Measurements from ENCODE around the gene LCN9. TPM values are rescaled to one million over a fixed set of nuclear protein-coding genes. Genes with fewer than 3 reads are reported as not detected.
A peak's percentile ranks its signal among the peaks of the same experiment; 100 is the strongest.

The LCN9 gene
- total and polyA plus RNA-seq, 9 of the 15 experiments (the other 6 are each of a cell fraction or from before 2014, with no cell fraction given) = not detected

DNA sequence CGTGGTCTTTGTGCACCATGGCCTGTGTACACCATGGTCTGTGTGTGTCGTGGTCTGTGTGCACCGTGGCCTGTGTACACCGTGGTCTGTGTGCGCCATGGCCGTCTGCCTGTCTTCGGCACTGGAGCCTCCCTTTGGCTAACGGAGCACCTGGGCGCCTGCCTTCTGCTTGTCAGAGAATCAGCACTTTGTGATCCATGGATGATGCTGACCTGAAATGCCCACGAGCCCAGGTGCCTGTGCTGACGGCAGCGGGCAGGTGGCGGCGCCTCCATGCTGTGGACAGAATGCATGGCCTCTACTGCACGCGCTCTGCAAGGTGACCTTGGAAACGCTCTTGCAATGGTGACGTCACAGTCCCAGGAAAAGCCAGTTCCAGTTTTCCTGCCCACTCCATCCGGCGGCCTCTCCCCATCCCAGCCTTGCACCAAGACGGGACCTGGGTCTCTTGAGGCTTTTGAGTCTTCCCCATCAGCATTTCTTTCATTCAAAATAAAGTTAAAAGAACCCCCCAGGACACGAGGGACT, 14.6 kb downstream of the LCN9 start:
- peaks cover 24 to 58% of the 10 kb centered on the region in 2 experiments for H3K27me3 ChIP-seq (ENCODE audit: control insufficient read depth in 2 of 2, insufficient read depth in 2 of 2, low read length in 2 of 2)
- DNase-seq (ENCODE audit: extremely low read depth in 1 of 4, low spot score in 3 of 4) = no peak
- no peak overlapping the region for H3K9ac ChIP-seq (ENCODE audit: insufficient read depth in 1 of 2, low read depth in 2 of 2, low read length in 2 of 2)
- TF ChIP-seq ATF7 (IDR thresholded peaks at IDR 0.05) (peak; percentile 42; the same call in 1 of the 2 replicates), MEF2D (tag; conservative IDR thresholded peaks at IDR 0.05; ENCODE audit: low read depth) (no peak), ATF1 (CRISPR knock-in tag; IDR thresholded peaks at IDR 0.05) (no peak), ATF1 (tag; IDR thresholded peaks at IDR 0.05) (0 out of 2 replicates have a peak, but pooled peaks have one; percentile 34), ESRRA (IDR thresholded peaks at IDR 0.05; ENCODE audit: borderline replicate concordance, low read depth) (peak; percentile 87), CREM (IDR thresholded peaks at IDR 0.05; ENCODE audit: low read depth) (peak; percentile 35; the same call in 1 of the 2 replicates), TCF7L2 (IDR thresholded peaks at IDR 0.05; ENCODE audit: low read depth, low read length) (no peak), ATF3 (IDR thresholded peaks at IDR 0.05) (peak; percentile 38; the same call in 1 of the 2 replicates), ATF3 (CRISPR knock-in tag; conservative IDR thresholded peaks at IDR 0.05) (no peak)
- no peak overlapping the region for H2AFZ ChIP-seq (ENCODE audit: low read depth, low read length)
- H3K4me1 ChIP-seq (replicated peaks in 1 of 2; ENCODE audit: control insufficient read depth in 2 of 2, insufficient read depth in 2 of 2, low read length in 2 of 2) = peaks cover 0 to 7% of the 10 kb centered on the region in 2 experiments; a peak in 3 of 5 replicates
- H3K9me3 ChIP-seq (replicated peaks; ENCODE audit: control insufficient read depth, insufficient read depth, low read depth, low read length) = no peaks in the 10 kb centered on the region
- no peak for FAIRE-seq
- 6% methylated on average over 22 of the region's 22 CpGs for WGBS (ENCODE audit: insufficient coverage, low coverage, missing lambda C conversion rate)
- CTCF ChIA-PET (ENCODE audit: low intra/inter-chr PET ratio) = no interaction called here
- in situ Hi-C loops (cut with MboI) = no loop called here
- no peaks in the 10 kb centered on the region for H3K36me3 ChIP-seq (ENCODE audit: control insufficient read depth, insufficient read depth, low read length)
- no peaks in the 10 kb centered on the region for H3K79me2 ChIP-seq (ENCODE audit: control insufficient read depth, insufficient read depth, low read length)
- intact Hi-C loops (cut with micrococcal nuclease) = no loop called here
- no peak overlapping the region for H3K4me2 ChIP-seq (ENCODE audit: insufficient read depth, low read length)
- POLR2A ChIA-PET = no interaction called here
- H3K4me3 ChIP-seq = no peak overlapping the region
- H4K20me1 ChIP-seq (replicated peaks; ENCODE audit: control insufficient read depth, insufficient read depth, low read length) = peaks cover 4% of the 10 kb centered on the region; the same call in 1 of the 2 replicates
- peaks cover 3% of the 10 kb centered on the region for H3K9me1 ChIP-seq (ENCODE audit: control insufficient read depth, insufficient read depth, low read length)
- no TSS peak for BruUV-seq (replicated peaks)
- ATAC-seq = no peak
- no peak overlapping the region for H3K27ac ChIP-seq (ENCODE audit: extremely low read depth, low read depth, low read length)

Measured in K562 (cell line).